Measurements from ENCODE around the gene RNASE7.

GRCh38 chr14:20998674-20999366 is 43.3 kb upstream of the RNASE7 start, which contains the start of gene SLC39A2:
- TF ChIP-seq CTCF (IDR thresholded peaks at IDR 0.05 in 4 of 5, conservative IDR thresholded peaks at IDR 0.05 in 1 of 5) (no peak), POLR2A (IDR thresholded peaks at IDR 0.05) (no peak)
